Measurements from ENCODE around the gene KAZALD1. TPM values are rescaled to one million over a fixed set of nuclear protein-coding genes. Genes with fewer than 3 reads are reported as not detected.

KAZALD1 gene
- total RNA-seq, 1 donor from 2014 or later: 2.9 TPM

GRCh38 chr10:101080933-101081931 is 19.4 kb downstream of the KAZALD1 start:
- peaks cover 91% of the 10 kb centered on the region for H3K27me3 Mint-ChIP-seq (ENCODE audit: low read depth)

GRCh38 chr10:101085846-101086245 is 24.1 kb downstream of the KAZALD1 start:
- Mint-ChIP-seq H3K36me3 (ENCODE audit: low read depth) (no peaks in the 10 kb centered on the region), H3K27me3 (ENCODE audit: low read depth) (peaks cover 89% of the 10 kb centered on the region), H3K4me1 (no peaks in the 10 kb centered on the region), H3K9me3 (no peaks in the 10 kb centered on the region), H3K27ac (ENCODE audit: unreplicated experiment) (no peak overlapping the region), H3K4me3 (no peak overlapping the region)
- no peak for TF ChIP-seq CTCF (conservative IDR thresholded peaks at IDR 0.05)
- no peak for DNase-seq (ENCODE audit: low read depth, low spot score)

More at GRCh38 chr10:101080933-101081931, 19.4 kb downstream of the KAZALD1 start:
- TF ChIP-seq CTCF (conservative IDR thresholded peaks at IDR 0.05): no peak
- Mint-ChIP-seq H3K27ac (ENCODE audit: unreplicated experiment) (no peak overlapping the region), H3K4me3 (no peak overlapping the region), H3K36me3 (ENCODE audit: low read depth) (no peaks in the 10 kb centered on the region), H3K9me3 (no peaks in the 10 kb centered on the region), H3K4me1 (no peaks in the 10 kb centered on the region)
- DNase-seq (ENCODE audit: low read depth, low spot score): no peak

GRCh38 chr10:101087376-101087775 is 25.6 kb downstream of the KAZALD1 start:
- no peak for TF ChIP-seq CTCF (conservative IDR thresholded peaks at IDR 0.05)
- no peak overlapping the region for H3K4me3 Mint-ChIP-seq
- no peak for DNase-seq (ENCODE audit: low read depth, low spot score)
- no peaks in the 10 kb centered on the region for H3K4me1 Mint-ChIP-seq
- H3K9me3 Mint-ChIP-seq: no peaks in the 10 kb centered on the region
- no peak overlapping the region for H3K27ac Mint-ChIP-seq (ENCODE audit: unreplicated experiment)
- no peaks in the 10 kb centered on the region for H3K36me3 Mint-ChIP-seq (ENCODE audit: low read depth)
- H3K27me3 Mint-ChIP-seq (ENCODE audit: low read depth): peaks cover 91% of the 10 kb centered on the region

GRCh38 chr10:101087965-101088364 is 26.2 kb downstream of the KAZALD1 start:
- TF ChIP-seq CTCF (conservative IDR thresholded peaks at IDR 0.05): no peak
- Mint-ChIP-seq H3K36me3 (ENCODE audit: low read depth) (no peaks in the 10 kb centered on the region), H3K4me1 (no peaks in the 10 kb centered on the region), H3K27ac (ENCODE audit: unreplicated experiment) (no peak overlapping the region), H3K27me3 (ENCODE audit: low read depth) (peaks cover 91% of the 10 kb centered on the region), H3K4me3 (no peak overlapping the region), H3K9me3 (no peaks in the 10 kb centered on the region)
- no peak for DNase-seq (ENCODE audit: low read depth, low spot score)

GRCh38 chr10:101089520-101090299 is 27.9 kb downstream of the KAZALD1 start:
- peaks cover 3% of the 10 kb centered on the region for H3K4me1 Mint-ChIP-seq
- H3K36me3 Mint-ChIP-seq (ENCODE audit: low read depth): no peaks in the 10 kb centered on the region
- H3K4me3 Mint-ChIP-seq: no peak overlapping the region
- no peak for DNase-seq (ENCODE audit: low read depth, low spot score)
- no peaks in the 10 kb centered on the region for H3K9me3 Mint-ChIP-seq
- no peak overlapping the region for H3K27ac Mint-ChIP-seq (ENCODE audit: unreplicated experiment)
- H3K27me3 Mint-ChIP-seq (ENCODE audit: low read depth): peaks cover 86% of the 10 kb centered on the region
- TF ChIP-seq CTCF (conservative IDR thresholded peaks at IDR 0.05): no peak

Measured in neural crest cell (in vitro differentiated cells).